Transverse colon (tissue), 3 donors: ENCODE measurements around the gene ZNF318.

Experiments
- CTCF ChIP-seq, 5 experiments: fragments of 200-600 bp in 3 of 5; fragments of 450-650 bp in 2 of 5; sonication (generic) in 3 of 5; IDR thresholded peaks; 1 replicate in 2 of 5; 2 replicates in 3 of 5; pipeline ENCODE4 v1.5.1; 2016 to 2017; ENCODE audit warnings: antibody characterized with exemption in 5 of 5, inconsistent platforms in 3 of 5, mild to moderate bottlenecking in 2 of 5, moderate library complexity in 1 of 5
- POLR2A ChIP-seq: fragments of 450-650 bp; IDR thresholded peaks from one replicate; pipeline ENCODE4 v1.6.1; 2016; ENCODE audit warnings: antibody characterized with exemption, mild to moderate bottlenecking, moderate library complexity

GRCh38 chr6:43290905-43291355 is 78.5 kb downstream of the ZNF318 start:
- TF ChIP-seq POLR2A (no peak), CTCF (IDR thresholded peaks at IDR 0.05) (no peak)
